Measurements from ENCODE around the gene NFKBIB.

Gene NFKBIB

DNA sequence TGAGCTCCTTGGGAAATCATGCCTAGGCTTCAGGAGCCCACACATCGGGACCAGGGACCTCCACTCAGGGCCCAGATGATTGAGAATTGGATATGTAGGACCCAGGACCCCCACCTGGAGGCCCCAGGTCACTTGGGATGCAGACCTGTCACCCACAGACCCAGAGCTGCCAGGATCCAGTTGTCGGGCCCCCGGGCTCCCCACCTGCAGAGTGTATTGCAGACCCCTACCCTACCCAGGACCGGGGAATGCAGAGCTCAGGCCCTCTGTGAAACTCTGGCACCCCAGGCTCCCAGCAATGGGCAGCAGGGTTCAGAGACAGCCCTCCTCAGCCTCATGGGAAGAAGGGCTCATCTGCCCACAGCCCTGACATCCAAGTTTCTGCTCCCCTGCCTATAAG is 5.9 kb downstream of the NFKBIB start:
- DNase-seq, result no peak

DNA sequence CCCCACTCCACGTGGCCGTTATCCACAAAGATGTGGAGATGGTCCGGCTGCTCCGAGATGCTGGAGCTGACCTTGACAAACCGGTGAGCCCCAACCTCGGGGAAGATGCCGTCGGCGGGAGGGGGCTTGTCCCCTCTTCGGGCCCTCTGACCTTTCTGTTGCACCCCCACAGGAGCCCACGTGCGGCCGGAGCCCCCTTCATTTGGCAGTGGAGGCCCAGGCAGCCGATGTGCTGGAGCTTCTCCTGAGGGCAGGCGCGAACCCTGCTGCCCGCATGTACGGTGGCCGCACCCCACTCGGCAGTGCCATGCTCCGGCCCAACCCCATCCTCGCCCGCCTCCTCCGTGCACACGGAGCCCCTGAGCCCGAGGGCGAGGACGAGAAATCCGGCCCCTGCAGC is 7.5 kb downstream of the NFKBIB start:
- no peak for DNase-seq

DNA sequence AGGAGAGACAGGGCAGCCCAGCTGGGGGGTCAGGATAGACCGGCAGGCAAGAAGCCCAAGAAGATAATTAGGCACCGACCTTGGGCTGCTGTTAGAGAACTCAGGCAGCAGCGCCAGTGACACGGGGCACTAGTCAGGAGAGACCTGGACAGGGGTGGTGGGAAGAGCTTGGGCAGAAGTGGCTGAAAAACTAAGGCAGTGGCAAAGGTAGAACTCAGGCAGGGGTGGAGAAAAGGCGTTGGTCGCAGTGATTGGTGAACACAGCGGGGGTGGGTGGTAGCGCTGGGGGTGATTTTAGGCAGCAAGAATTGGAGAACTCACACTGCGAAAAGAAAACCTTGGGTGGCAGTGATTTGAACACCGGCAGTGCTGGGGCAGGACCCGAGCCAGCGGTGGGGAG is 7.9 kb downstream of the NFKBIB start:
- no peak for DNase-seq

DNA sequence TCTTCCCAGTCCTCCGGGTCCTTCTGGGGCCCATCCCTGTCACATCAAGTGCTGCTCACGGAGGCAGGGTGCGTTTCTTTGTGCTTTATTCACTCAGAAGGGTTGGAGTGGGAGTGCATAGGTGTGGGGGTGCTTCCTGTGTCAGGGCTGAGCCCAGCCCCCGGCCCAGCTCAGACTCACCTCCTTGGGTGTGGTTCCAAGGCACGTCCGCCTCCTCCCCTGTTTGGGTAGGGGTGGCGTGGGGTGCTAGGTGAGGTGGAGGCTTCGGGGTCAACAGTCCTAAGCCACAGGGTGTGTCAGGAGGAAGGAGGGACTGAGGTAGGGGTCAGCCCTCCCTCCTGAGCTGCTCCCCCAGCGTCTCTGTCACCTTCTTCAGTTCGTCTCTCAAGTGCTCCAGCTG is 9.1 kb downstream of the NFKBIB start:
- no peak for DNase-seq

DNA sequence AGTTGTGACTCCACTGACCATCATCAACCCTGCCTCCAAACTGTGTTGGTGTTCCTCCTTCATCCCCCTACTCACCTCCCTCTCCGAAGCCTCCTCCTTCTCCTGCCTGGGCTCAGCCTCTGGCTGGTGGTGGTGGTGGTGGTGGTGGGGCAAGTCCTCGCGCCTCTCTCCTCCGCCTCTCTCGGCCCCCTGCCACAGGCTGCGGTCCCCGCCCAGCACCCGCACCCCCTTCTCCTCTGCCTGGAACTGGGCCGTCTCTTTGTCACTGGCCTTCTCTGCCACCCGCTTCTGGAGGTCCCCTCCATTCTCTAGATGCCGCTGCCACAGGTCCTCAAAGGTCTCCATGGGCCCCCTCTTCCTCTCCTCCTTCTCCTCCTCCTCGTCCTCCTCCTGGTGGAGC is 10.7 kb downstream of the NFKBIB start:
- DNase-seq, result no peak

DNA sequence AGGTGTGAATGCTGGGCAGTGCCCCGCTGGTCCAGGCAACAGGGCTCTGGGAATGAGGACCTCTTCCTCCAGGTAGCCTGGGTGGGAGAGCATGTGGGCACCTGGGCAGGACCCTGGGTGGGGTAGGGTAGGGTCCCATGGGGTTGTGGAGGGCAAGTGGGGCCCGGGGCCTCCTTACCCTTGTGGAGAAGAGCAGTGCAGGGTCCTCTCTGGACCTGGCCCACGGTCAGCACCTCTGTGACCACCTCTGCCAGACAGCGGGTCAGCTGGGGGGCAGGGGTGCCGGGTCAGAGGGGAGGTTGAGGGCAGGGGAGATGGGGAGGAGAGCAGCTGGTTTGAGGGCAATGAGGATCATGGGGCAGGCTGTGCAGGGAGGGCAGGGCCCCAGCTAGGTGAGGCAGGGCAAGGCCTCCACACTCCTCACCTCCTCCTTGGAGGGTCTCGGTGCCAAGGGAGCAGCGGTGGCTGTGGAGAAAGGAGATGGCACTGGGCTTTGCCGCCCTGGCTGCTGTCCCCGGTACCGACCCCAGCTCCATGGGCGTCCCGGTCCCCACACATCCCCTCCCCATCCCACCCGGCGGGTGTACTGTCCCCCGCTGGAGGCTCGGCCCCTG is 11.7 kb downstream of the NFKBIB start:
- no peak for DNase-seq

DNA sequence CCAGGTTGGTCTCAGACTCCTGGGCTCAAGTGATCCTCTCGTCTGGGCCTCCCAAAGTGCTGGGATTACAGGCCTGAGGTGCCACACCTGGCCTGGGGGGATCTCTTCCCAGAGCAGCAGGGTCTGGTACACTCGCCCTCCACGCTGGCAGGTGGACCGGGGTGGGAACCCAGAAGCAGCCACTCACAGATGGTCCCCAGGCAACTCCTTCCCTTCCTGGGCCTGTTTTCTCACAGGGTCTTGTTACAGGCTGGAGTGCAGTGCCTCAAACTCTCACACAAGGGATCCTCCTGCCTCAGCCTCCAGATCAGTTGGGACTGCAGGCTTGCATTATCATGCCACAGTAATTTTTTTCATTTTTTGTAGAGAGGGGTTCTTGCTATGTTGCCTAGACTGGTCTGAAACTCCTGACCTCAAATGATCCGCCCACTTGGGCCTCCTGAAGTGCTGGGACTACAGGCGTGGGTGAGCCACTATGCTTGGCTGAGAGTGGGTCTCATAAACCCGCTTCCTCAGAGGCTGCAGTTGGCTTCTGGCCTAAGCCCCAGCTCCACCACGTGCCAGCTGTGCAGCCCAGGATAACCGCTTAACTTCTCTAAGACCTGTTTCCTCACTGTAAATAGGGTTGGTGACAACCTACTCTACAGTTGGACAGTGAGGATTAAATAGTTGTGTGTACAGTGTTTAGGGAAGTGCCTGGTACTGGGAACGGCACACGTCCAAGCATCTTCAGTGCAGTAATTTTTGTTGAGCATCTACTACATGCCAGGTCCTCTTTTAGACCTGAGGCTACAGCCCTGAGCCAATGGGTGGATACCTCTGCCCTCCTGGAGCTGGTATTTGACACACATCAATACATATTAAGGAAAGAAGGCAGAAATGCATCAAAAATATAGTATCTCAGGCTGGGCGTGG is 13.1 kb downstream of the NFKBIB start:
- no peak for DNase-seq

DNA sequence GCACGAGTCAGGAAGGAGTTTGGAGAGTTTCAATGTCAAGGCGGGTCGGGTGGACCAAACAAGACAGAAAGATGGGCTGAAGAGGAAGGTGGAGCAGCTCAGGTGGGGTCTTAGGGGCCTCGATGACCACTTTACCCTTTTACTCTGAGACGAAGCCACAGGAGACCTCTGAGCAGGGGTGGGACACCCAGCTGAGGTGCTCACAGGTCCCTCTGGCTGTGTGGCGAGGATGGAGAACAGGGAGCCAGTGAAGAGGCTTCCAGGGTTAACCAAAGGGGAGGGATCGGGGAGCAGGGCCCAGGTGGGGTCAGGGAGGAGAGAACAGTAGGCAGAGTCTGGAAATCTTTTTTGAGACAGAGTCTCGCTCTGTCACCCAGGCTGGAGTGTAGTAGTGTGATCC is 14.2 kb downstream of the NFKBIB start:
- no peak for DNase-seq

DNA sequence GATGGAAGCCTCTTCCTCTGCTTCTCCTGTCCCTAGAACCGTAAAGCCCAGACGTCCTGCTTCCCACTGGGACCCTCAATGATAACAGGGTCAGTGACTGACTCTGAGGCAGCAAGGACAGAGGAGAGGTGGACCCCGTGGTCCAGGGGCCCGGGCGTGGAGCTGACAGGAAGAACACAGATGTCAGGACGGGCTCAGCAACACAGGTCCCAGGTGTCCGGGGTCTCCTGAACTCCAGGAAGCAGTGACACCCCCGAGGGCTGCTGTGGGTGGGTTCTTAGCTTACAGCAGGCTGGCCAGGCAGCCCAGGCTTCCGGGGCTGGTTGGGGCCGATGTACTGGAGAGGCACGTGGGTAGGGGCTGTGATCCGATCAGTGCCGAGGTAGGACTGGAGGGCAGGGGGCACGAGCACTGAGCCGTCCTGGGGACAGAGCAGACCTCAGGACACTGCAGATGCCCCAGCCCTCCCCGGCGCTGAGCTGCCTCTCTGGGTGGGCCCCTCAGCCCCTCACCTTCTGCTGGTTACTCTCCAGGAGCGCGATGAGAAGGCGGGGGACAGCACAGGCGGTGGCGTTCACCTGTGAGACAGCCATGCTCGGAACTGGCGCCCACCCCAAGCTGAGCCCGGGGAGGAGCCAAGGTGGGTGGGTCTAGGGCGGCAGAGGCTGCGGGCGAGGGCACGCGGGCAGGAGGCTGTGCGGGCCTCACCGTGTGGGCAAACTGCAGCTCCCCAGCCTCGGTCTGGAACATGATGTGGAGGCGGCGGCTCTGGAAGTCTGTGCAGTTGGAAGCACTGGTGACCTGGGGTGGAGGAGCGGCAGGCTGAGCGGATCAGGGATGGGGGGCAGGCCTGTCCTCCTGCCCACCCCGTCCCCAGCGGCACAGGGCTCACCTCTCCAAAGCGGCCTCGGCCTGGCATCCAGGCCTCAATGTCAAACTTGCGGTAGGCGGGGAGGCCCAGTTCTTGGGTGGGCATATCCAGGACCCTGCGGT is 15.9 kb downstream of the NFKBIB start:
- DNase-seq, result no peak

DNA sequence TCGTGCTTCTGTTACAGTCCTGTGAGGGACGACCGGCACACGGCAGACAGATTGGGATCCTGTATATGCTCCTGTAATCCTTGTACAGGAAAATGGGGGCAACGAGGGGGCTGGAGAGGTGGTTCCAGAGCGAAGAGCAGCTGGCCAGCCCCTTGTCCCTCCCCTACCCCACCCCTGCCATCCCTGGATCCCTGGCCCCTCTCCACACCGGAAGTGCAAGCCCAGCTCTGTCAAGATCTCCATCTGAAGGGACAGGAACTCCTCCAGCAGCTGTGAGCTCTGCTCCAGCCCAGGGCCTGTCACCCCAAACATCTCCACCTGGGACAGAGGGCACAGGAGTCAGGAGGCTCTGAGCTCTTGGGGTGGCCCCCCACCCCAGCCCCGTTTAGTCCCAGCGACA is 17.7 kb downstream of the NFKBIB start:
- DNase-seq, result no peak

DNA sequence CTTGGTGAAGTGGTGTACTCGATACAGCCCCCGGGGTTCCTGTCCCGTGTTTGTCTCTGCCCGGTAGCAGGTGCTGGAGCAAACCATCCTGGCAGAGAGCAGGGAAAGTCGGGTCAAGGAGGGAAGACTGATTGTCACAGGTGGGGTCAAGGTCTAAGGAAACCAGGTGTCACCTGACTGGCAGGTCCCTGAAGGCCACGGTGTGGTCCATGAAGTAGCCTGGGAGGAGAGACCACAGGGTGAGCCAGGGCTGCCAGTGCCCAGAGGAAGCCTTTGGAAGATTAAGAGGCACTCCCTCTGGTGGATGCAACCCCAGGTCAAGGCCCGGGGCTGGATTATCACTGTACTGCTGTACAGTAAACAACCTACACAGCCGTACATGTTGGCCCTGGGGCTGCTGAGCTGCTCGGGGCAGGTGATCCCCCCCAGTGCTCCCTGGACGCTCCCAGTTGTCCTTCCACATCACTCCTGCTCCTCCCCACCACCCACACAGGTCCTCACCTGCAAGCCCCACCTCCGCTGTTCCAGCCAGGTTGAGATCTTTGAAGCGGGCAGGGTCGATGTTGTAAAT is 18.2 kb downstream of the NFKBIB start:
- DNase-seq, result no peak

DNA sequence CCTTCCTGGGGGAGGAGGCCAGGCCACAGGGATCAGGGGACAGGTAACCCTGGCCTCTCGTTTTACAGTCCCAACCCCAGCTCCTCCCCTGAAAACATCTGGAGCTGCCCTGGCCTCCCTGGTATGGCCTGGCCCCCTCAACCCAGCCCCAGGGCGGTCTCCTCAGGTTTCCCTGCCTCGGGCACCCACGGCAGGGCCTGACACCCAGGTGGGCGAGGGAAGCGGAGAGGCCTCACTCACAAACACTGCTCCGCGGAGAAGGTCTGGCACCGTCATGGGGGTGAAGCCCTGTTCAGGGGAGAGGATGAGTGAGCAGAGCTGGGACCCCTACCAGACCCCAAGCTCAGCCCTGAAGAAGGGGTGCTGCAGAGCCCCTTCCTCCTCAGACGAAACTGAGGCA is 18.8 kb downstream of the NFKBIB start:
- no peak for DNase-seq

DNA sequence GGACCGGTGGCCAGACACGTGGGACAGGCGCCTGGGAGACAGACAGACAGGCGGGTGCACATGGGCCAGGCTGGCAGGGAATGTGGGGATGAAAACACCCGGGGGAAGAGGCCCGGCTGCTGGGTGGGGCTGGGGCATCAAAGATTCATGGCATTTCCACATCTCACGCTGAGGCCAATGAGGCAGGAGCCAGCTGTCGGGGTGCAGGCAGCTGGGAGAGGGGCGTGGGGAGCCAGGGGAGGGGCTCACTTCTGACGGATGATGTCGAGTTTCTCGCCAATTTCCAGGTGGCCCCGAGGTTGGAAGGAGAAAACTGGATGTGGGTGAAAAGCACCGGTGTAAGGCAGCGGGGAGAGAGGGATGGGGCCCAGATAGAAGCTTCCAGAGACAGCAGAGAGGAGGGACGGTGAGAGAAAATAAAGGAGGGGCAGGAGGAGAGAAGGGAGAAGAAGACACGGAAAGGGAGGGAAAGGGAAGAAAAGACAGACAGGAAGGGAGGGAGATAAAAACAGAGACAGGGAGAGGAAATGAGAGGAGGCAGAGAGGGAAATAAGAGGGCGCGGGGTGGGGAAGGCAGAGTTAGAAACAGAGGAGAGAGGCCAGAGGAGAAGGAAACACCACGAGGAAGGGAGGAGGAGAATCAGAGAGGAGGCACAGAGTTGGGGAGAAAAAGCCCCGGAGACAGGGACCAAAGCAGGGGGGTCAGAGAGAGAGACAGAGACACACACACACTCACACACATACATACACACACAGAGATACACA is 20.2 kb downstream of the NFKBIB start:
- no peak for DNase-seq

DNA sequence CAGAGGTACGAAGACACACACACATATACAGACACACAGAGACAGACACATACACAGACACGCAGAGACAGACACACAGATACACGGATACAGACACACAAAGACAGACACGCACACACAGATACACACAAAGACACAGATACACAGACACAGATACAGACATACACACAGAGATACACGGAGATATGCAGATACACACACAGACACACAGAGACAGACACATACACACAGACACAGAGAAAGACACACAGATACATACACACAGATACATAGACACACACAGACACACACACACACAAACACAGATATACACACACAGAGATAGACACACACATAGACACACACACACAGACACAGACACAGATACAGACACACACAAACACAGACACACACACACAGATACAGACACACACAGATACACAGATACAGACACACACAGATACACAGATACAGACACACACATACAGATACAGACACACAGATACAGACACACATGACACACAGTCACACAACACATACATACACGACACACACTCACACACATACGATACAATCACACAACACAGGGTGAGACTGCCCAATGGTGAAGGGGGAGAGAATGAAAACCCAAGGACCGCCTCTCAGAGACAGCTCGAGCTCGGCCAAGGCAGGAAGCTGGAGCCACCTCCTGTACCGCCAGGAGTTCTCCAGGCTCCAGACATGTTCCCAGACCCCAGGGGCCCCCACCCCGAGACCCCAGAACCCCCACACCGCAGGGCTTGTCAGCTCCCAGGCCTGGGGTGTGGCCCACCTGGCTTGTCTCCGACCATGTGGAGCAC is 21.0 kb downstream of the NFKBIB start:
- DNase-seq, result no peak

DNA sequence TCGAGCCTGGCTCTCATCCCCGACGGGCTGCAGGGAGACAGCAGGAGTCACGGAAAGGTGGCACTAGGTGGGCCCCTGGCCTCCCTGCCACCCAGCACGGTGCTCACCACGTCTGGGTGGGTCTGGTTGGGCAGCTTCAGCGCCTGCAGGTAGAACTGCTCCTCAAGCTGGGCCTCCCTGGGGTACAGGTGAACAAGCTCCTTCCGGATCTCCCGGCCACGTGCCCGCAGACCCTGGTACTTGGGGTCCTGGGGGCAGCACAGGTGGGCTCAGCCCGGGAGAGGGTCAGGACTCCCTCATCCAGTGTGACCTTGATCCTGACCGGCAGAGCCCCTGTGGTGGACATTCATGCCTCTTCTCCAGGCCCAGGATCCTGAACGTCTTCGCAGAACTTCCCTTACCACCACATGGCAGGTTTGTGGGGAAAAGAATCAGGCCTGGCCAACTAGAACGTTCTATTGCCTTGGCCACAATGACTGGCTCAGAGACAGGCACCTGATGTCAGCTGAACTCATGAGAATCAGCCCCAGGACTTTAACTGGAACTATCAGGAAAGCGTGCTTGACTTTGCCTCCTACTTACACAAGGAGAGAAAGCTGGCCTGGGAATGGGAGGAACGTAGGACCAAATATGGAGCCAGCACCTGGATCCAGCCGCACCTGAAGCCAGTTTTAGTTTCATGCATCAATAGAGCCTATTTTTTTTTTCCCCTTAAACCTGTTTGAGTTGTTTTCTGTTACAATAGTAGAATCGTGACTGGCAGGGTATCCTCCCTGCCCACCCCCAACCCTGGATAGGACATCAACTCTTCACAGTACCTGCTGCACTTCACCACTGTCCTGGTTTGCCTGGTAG is 21.9 kb downstream of the NFKBIB start:
- DNase-seq, result no peak

DNA sequence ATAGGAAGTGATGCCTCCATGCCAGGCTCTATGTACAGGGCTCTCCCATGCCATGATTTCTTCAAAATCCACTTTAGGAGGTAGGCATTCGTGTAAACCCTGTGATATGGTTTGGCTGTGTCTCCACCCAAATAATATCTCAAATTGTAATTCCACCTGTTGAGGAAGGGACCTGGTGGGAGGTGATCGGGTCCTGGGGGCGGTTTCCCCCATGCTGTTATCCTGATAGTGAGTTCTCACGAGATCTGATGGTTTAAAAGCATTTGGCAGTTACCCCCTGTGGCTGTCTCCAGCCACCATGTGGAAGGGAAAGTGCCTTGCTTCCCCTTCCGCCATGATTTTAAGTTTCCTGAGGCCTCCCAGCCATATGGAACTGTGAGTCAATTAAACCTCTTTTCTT is 22.7 kb downstream of the NFKBIB start:
- DNase-seq, result no peak

DNA sequence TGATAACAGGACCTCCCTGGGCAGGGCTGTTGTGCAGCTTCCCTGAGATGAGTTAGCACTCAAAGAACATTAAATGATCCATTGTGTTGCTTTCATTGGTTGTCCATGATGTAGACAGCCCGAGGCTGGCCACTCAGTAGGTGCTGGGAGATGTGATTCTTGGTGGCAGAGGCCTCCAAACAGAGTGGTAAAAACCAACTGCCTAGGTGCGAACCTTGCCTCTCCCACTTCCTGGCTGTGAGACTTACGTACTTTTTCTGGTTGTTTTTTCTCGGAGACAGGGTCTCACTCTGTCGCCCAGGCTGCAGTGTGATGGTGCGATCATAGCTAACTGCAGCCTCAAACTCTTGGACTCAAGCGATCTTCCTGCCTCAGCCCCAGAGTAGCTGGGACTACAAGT is 24.6 kb downstream of the NFKBIB start:
- no peak for DNase-seq

DNA sequence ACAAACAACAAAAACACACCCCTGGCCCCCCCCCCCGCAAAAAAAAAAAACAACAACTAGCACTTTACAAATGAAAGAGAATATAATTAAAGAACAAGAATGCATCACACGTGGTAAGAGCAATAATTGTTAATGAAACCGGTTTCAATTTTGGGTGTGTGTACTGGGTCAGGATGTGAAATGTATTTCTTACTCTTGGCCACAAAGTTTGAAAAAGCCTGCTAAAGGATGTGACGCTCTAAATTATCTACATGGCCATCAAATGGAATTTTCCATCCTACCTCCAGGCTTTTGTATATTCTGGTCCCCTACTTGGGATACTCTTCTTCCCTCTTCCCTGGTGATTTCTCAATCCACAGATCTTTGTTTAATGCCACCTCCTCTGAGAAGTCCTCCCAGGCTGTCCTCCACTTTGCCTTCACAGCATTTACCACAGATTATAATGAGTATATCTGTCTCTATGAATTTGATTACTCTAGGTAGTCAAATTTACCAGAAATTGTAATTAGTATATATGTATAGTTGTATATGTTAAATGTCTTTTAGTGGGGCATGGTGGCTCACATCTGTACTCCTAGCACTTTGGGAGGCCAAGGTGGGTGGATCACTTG is 28.7 kb downstream of the NFKBIB start:
- no peak for DNase-seq

DNA sequence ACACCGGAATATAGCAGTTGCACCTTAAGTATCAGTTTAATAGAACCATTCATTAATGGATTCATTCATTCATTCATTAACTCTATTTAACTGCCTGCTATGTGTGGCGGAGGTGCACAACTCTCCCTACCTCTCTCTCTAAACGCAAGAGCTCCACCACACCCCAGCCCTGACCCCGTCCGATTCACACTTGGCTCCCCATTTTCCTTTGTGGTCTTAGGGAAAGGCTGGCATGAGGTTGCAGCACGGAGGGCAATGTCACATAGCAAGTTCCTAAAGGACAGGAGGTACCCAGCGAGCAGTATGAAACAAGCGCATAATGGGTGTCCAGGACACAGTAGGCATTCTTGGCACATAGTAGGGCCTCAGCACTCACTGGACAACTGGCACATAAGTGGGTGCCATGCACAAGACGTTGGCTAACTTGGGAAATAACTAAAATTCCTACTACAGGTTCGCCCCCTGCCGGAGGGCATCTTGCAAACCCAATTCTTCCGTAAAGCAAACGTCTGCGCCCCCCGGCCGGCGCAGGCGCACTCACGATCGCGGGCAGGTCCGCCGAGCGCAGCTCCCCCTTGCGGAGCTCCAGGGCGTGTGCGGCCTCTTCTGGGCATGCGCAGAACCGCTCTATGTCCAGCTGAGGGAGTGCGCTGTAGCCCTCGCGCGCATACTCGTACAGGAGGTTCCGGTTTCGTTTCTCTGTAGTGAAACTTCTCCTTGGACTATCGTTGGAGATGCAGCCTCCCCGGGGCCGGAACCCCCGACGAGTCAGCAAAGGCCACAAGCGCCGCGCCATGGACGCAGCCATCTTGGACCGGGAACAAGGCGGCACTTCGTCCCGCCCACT is 30.4 kb downstream of the NFKBIB start, which contains the start of gene SARS2:
Gene SARS2, minus strand, starts transcription at position 835 of the 847 bp plus-strand sequence. Its CDS starts 27 bp downstream, at position 808.
- DNase-seq, result peak; percentile 95
